GM08714 (cell line): ENCODE measurements around the gene PMEL.

Source experiments
- H3K4me3 ChIP-seq: fragments of 200-500 bp; sonication (Bioruptor generic); 2 replicates; pipeline ENCODE4 v1.5.1; 2014; ENCODE audit warnings: mild to moderate bottlenecking, low read length, inconsistent platforms
- ZNF274 ChIP-seq: IDR thresholded peaks from 2 replicates; pipeline ENCODE4 v1.6.1; 2012; ENCODE audit warnings: mild to moderate bottlenecking, low read depth, low read length

Gene PMEL

GRCh38 chr12:55972911-55973598 lies 7.2 kb upstream of the PMEL start:
- peak overlapping the region; percentile 92 for H3K4me3 ChIP-seq

GRCh38 chr12:55972456-55972855 lies 6.6 kb upstream of the PMEL start:
- peak overlapping the region; percentile 92 for H3K4me3 ChIP-seq
- no peak for TF ChIP-seq ZNF274

More at GRCh38 chr12:55972911-55973598, 7.2 kb upstream of the PMEL start:
- TF ChIP-seq ZNF274 = no peak

- H3K4me3 ChIP-seq = no peak overlapping the region
- TF ChIP-seq ZNF274 = no peak
These were observed 6.2 kb upstream of the PMEL start for GRCh38 chr12:55972042-55972441.

- TF ChIP-seq ZNF274 = no peak
- H3K4me3 ChIP-seq = no peak overlapping the region
These were observed 4.9 kb upstream of the PMEL start for GRCh38 chr12:55970775-55971174.

- no peak for TF ChIP-seq ZNF274
- H3K4me3 ChIP-seq = no peak overlapping the region
These were observed 3.5 kb upstream of the PMEL start for GRCh38 chr12:55969356-55969755.

GRCh38 chr12:55966408-55967281 lies 803 bp upstream of the PMEL start, which contains the start of gene CDK2:
TSS of gene CDK2 (plus strand) at chr12:55966830. CDS start at chr12:55967009, 179 bp downstream.
- TF ChIP-seq ZNF274 = no peak
- peak within 1 kb of the TSS; percentile 89 for H3K4me3 ChIP-seq

- H3K4me3 ChIP-seq = no peak overlapping the region
- TF ChIP-seq ZNF274 = no peak
These were observed 602 bp downstream of the PMEL start for GRCh38 chr12:55965240-55965639.

GRCh38 chr12:55963760-55964159 lies 2.1 kb downstream of the PMEL start:
- H3K4me3 ChIP-seq = no peak overlapping the region
- TF ChIP-seq ZNF274 = no peak

- no peak overlapping the region for H3K4me3 ChIP-seq
- TF ChIP-seq ZNF274 = no peak
These were observed 8.6 kb downstream of the PMEL start for GRCh38 chr12:55957106-55957859.

- TF ChIP-seq ZNF274 = no peak
- H3K4me3 ChIP-seq = no peak overlapping the region
These were observed 9.9 kb downstream of the PMEL start for GRCh38 chr12:55955800-55956508.

- H3K4me3 ChIP-seq = no peak overlapping the region
- TF ChIP-seq ZNF274 = no peak
These were observed 10.5 kb downstream of the PMEL start for GRCh38 chr12:55955344-55955743.

- no peak overlapping the region for H3K4me3 ChIP-seq
- TF ChIP-seq ZNF274 = no peak
These were observed 19.3 kb downstream of the PMEL start for GRCh38 chr12:55946553-55946952.

- no peak overlapping the region for H3K4me3 ChIP-seq
- TF ChIP-seq ZNF274 = no peak
These were observed 23.2 kb downstream of the PMEL start for GRCh38 chr12:55942577-55943136.
